Bronchial epithelial cell (primary cell): ENCODE results near the gene MAB21L1. TPM values are rescaled to one million over a fixed set of nuclear protein-coding genes. Genes with fewer than 3 reads are reported as not detected.

Experiments used
- DNase-seq: peaks from one replicate; pipeline ENCODE4 v3.0.0-alpha.2; 2010; ENCODE audit warnings: low read depth
- FAIRE-seq: peaks from 2 replicates; lab custom pipeline; 2011; peaks lifted over from hg19 to GRCh38; lab: Jason Lieb, UNC
- H3K27me3 ChIP-seq: 2 replicates; pipeline ENCODE4 v1.5.1; 2011; ENCODE audit warnings: low read length; ENCODE audit not compliant: control insufficient read depth, insufficient read depth
- H3K36me3 ChIP-seq: 2 replicates; pipeline ENCODE4 v1.5.1; 2011; ENCODE audit warnings: low read length; ENCODE audit not compliant: control insufficient read depth, insufficient read depth
- H3K4me3 ChIP-seq: 2 replicates; pipeline ENCODE4 v1.5.1; 2011; ENCODE audit warnings: mild to moderate bottlenecking, low read depth, low read length, control low read depth
- CTCF ChIP-seq: IDR thresholded peaks from 2 replicates; pipeline ENCODE4 v1.5.1; 2011; ENCODE audit warnings: mild to moderate bottlenecking, moderate library complexity, low read length, control low read depth, inconsistent platforms; ENCODE audit not compliant: insufficient read depth, severe bottlenecking
- total RNA-seq: library from RNA; depleted of rRNA; stranded (reverse); fragments of >200 nt; gene quantifications from 2 replicates; pipeline ENCODE4 v1.2.1, GENCODE V29; 2014

MAB21L1 gene
- total RNA-seq, 1 donor from 2014 or later: not detected

GRCh38 chr13:35468195-35468594 lies 8.3 kb downstream of the MAB21L1 start:
- DNase-seq (no peak), FAIRE-seq (no peak)
- H3K4me3 ChIP-seq: no peak overlapping the region
- peaks cover 2% of the 10 kb centered on the region for H3K27me3 ChIP-seq
- H3K36me3 ChIP-seq: no peaks in the 10 kb centered on the region
- no peak for TF ChIP-seq CTCF

- no peak for TF ChIP-seq CTCF
- Histone ChIP-seq H3K36me3 (no peaks in the 10 kb centered on the region), H3K27me3 (no peaks in the 10 kb centered on the region), H3K4me3 (no peak overlapping the region)
- no peak for FAIRE-seq
- no peak for DNase-seq
These were observed 11.1 kb downstream of the MAB21L1 start for GRCh38 chr13:35465371-35465770.

DNA sequence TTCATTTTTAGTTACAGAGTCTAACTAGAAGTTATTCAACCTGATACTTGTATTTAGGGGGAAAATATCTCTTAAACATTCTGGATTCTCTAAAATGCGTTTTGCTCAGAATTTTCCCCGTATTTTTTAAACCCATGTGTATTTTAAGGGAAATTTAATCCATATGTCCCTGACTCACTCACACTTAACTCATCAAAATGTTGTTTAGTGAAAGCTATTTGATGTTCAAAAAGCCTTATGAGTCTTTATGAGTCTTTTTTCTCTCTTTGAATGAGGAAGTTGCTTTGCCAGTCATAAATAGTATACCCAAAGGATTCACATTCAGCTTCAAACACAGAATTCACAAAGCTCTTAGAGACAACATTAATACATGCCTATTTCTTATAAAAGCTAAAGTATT lies 16.4 kb downstream of the MAB21L1 start:
- no peak for FAIRE-seq
- TF ChIP-seq CTCF: no peak

DNA sequence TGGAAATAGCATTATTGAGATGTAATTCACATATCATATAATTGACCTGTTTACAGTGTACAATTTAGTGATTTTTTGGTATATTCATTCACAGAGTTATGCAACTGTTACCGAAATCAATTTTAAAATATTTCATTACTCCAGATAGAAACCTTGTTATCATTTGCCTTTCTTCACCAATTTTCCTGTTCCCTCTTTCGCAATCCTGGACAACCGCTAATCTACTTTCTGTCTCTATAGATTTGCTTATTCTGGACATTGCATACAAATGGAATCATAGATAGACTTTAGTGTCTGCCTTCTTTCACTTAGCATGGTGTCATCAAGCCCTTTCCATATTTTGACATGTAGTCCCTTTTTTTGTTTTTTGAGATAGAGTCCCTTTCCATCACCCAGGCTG lies 19.2 kb downstream of the MAB21L1 start:
- FAIRE-seq: no peak
- H3K4me3 ChIP-seq: no peak overlapping the region
- no peak for TF ChIP-seq CTCF
- no peaks in the 10 kb centered on the region for H3K27me3 ChIP-seq
- H3K36me3 ChIP-seq: no peaks in the 10 kb centered on the region
- no peak for DNase-seq

More for the DNA sequence above, 16.4 kb downstream of the MAB21L1 start:
- no peaks in the 10 kb centered on the region for H3K36me3 ChIP-seq
- H3K4me3 ChIP-seq: no peak overlapping the region
- DNase-seq: no peak
- no peaks in the 10 kb centered on the region for H3K27me3 ChIP-seq

GRCh38 chr13:35455022-35455421 lies 21.5 kb downstream of the MAB21L1 start:
- Histone ChIP-seq H3K4me3 (no peak overlapping the region), H3K27me3 (no peaks in the 10 kb centered on the region), H3K36me3 (no peaks in the 10 kb centered on the region)
- DNase-seq (no peak), FAIRE-seq (no peak)
- no peak for TF ChIP-seq CTCF

DNA sequence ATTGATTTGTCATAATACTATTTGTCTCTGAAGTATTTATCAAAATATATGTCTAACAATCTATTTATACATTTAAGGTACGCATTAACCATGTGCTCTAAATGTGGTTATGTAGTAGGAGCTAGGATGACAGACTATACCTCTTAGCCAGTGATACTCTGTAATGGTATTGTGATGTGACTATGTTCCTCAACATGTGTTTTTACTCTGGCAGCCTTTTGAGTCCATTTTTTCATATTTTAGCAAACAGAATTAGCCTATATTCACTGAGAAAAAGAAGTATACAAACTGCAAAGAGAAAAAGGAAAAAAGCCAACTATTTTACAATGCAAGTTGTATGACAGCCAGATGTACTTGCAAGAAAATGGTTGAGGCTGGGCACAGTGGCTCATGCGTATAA lies 26.7 kb downstream of the MAB21L1 start:
- H3K36me3 ChIP-seq: no peaks in the 10 kb centered on the region
- TF ChIP-seq CTCF: no peak
- no peak for DNase-seq
- H3K4me3 ChIP-seq: no peak overlapping the region
- no peaks in the 10 kb centered on the region for H3K27me3 ChIP-seq
- FAIRE-seq: no peak
